Stimulated activated CD4-positive, alpha-beta T cell treated with anti-CD3 and anti-CD28 coated beads, Interleukin-1b, Interleukin-23, amount 100 ng/mL, for 24 hours (primary cell): ENCODE results near the gene TPK1.
"Not testable (repeated sequence)": the region's sequence is repeated elsewhere in the genome, so short reads cannot be mapped to it uniquely, and the experiment has no call there.

ENCODE experiments used
- DNase-seq, 4 experiments: peaks; one replicate each; pipeline ENCODE4 v3.0.0-alpha.2; 2020; ENCODE audit warnings: low read depth in 4 of 4, low spot score in 1 of 4

The TPK1 gene

GRCh38 chr7:144649120-144649519 lies 186.7 kb downstream of the TPK1 start:
- DNase-seq, result no peak

DNA sequence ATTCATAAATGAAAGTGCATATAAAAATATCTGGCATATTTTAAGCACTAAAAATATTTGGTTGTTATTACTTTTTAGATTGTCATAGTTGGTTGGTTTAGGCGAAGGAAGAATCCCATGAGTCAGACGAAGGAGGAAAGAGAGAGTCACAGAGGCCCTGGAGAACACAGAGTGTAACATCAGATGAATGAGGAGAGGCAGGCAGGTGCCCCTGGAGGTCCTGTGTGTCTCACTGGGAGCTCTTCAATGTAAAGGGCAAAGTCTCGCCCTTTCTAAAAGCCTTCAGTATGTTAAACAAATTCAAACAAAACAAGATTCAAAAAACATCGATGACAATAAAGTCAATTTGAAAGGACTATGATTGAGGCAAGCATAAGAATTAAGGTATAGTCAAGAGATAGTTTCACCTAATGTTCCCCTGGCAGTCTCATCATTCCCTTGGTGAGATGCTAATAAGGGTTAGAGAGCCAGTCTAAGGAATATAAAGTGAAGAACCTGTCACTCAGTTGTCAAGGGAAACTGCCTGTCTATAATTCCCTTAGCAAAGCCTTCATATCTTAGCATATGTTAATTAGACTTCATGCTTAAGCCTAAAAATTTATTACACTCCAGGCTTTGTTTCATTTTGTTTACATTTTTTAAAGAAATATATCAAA lies 194.3 kb downstream of the TPK1 start:
- no peak for DNase-seq

DNA sequence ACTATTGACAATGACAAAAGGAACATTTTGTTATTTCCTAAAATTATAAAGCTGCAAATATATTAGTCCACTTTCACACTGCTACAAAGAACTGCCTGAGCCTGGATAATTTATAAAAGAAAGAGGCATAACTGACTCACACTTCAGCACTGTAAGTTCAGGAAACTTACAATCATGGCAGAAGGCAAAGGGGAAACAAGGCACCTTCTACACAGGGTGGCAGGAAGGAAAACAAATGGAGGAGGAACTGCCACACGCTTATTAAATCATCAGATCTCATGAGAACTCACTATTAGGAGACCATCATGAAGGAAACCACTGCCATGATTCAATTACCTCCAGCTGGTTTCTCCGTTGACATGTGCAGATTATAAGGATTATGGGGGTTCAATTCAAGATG lies 203.1 kb downstream of the TPK1 start:
- no peak for DNase-seq

DNA sequence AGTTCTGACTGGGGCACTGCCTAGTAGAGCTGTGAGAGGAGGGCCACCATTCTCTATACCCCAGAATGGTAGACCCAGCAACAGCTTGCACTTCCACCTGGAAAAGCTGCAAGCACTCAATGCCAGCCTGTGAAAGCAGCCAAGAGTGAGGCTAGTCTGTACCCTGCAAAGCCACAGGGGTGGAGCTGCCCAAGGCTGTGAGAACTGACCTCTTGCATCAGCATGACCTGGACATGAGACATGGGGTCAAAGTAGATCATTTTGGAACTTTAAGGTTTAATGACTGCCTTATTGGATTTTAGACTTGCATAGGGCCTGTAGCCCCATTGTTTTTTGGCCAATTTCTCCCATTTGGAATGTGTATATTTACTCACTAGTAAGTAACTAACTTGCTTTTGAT lies 206.3 kb downstream of the TPK1 start:
- no peak for DNase-seq

- no peak for DNase-seq
Observed at GRCh38 chr7:144629011-144629410, 206.8 kb downstream of the TPK1 start.

DNA sequence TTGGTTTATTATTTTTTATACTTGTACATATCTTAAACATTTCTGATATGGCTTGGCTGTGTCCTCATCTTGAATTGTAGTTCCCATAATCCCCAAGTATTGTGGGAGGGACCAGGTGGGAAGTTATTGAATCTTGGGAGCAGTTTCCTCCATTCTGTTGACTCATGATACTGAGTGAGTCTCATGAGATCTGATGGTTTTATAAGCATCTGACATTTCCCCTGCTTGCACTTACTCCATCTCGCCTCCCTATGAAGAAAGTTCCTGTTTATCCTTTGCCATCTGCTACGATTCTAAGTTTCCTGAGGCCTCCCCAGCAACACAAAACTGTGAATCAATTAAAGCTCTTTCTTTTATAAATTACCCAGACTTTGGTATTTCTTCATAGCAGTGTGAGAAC lies 207.7 kb downstream of the TPK1 start:
- DNase-seq, result no peak

DNA sequence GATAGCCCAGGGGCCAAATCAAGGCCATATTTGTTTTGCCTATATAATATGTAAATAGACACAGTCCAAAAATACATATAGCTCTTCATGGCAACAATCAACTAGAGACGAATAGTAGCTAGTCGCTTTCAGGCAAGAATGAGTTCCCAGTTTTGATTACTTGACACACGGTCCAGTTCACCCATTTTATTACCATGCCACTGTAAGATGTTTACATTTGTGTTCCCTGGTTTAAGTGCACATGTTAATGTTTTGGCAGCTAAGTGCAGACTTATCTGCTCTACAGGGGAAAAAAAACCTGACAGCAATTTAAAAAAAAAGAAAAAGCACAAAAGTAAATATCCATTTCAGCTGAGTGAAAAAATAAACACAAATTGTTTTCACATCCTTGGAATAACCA lies 213.1 kb downstream of the TPK1 start:
- DNase-seq, result no peak

DNA sequence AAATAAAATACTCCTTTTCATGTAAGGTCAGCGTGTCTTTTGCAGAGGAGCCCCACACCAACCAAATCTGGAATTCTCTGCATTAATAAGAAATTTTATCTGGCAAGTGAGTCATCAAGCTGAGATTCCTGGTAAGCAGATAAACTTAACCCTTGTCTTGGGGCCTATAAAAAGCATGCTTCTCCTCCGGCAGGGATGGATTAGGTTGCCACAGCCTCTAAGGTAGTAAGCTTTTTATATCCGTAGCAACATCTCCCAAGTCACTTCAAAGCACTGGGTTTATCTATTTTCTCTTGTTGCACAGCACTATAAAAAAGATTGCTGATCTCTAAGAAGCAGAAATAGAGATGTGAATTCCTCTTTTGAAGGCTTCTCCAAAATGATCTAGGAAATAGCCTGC lies 229.6 kb downstream of the TPK1 start:
- no peak for DNase-seq

GRCh38 chr7:144596953-144597352 lies 238.9 kb downstream of the TPK1 start:
- DNase-seq, result no peak

DNA sequence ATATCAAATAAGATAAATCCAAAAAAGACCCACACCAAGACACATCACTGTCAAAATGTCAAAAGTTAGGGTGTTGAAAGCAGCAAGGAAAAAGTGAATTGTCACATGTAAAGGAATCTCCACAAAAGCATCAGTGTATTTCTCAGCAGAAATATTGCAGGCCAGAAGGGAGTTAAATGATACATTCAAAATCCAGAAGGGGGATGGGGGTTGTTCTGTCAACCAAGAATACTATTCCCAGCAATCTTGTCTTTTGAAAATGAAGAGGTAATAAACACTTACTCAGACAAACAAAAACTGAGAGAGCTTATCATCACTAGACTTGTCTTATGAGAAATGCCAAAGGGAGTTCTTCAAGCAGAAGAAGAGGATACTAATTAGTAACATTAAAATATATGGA lies 241.3 kb downstream of the TPK1 start:
- no peak for DNase-seq

DNA sequence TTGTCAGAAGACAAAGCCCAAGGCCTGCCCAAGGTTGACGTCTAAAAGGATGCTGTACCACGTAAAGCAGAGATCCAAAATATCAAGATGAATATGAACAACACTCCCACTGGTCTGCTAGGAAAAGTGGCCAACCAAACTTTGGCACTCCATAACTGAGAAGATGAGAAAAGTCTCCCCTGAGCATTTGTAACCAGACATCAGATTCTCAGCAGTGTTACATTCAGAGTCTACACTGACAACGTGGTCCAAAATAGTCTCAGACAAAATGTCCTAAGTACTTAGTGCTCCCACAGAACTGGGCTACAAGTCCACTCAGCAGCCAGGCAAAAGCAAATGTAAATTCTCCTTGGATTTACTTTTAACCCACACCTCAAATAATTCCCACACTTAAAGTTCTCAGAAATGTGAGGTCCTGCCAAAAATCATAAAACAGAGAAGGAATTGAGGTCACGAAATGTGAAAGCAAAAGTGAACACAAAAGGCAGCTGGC lies 247.2 kb downstream of the TPK1 start:
- no peak for DNase-seq

GRCh38 chr7:144587701-144588100 lies 248.2 kb downstream of the TPK1 start:
- DNase-seq, result no peak

DNA sequence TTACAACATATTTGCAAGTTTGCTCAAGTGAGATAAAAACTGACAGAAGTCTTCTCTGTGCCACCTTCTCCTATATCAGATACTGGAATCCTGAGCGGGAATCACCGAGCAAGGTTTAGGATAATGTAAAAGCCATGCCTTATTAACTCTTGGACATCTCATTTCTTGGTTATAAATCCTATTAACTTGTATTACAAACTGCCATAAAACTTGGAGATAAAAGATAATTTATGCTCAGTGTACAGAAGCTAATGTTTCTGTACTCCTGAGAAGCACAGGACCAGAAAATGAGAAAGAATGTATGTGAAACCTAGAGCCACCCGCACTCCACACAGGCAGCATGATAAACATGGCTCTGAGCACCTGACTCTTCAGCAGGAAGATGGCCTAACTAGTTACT lies 251.1 kb downstream of the TPK1 start:
- DNase-seq, result no peak

DNA sequence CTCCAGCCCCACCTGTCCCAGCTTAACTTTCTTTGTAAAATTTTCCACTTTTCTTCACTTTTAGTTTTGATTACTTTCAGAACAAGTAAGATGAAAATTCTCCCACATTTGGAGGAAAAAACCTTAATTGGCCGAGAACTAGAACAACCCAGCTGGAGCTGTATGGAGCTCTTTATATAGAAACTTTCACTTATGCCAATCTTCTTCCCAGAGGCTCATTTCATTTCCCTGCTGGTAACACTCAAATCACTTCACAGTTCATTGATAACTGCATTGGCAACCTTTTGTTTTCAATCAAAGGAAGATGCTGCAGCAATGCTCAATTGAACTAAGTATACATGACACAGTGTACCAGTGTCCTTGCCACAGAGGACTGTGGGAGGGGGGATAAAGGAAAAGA lies 256.2 kb downstream of the TPK1 start:
- DNase-seq, result no peak

DNA sequence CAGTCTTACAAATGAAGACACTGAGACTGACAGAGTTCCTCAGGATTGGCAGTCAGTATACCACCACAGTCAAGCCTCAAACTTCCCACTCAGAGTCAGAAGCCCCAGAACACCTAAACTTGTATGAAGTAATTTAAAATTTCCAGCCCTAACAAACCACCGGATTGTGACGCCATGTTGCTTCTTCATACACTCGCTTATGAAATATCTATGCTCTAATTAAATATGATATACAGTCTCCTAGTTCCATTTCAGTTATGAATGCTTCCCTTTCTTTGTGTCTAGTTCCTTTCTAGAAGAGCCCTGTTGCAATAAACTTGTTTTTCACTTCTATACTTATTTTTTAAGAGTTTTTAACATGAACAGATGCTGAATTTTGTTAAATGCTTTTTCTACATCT lies 260.4 kb downstream of the TPK1 start:
- no peak for DNase-seq

DNA sequence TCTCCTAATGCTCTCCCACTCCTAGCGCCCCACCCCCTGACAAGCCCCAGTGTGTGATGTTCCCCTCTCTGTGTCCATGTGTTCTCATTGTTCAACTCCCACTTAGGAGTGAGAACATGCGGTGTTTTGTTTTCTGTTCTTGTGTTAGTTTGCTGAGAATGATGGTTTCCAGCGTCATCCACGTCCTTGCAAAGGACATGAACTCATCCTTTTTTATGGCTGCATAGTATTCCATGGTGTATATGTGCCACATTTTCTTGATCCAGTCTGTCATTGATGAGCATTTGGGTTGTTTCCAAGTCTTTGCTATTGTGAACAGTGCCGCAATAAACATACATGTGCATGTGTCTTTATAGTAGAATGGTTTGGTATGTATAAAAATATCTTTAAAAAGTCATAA lies 261.1 kb downstream of the TPK1 start:
- DNase-seq, result not testable (repeated sequence)

DNA sequence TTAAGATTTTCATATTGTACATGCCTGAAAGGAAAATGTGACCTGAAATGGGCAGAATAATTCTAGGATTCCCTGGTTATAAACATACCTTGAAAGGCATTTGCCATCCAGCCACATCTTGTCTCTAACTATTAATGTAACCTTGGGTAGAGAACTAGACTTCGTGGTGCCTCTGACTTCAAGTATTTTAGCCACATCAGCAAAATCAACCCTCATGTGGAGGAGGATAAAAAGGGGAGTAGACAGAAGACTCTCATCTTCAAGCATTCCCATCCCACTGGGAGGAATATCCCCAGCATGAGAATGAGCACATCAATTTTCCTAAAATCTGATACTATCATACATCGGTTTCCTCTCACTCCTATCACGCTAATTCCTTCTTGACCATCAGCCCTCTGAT lies 267.6 kb downstream of the TPK1 start:
- DNase-seq, result no peak

- no peak for DNase-seq
Observed at GRCh38 chr7:144565586-144565985, 270.3 kb downstream of the TPK1 start.

DNA sequence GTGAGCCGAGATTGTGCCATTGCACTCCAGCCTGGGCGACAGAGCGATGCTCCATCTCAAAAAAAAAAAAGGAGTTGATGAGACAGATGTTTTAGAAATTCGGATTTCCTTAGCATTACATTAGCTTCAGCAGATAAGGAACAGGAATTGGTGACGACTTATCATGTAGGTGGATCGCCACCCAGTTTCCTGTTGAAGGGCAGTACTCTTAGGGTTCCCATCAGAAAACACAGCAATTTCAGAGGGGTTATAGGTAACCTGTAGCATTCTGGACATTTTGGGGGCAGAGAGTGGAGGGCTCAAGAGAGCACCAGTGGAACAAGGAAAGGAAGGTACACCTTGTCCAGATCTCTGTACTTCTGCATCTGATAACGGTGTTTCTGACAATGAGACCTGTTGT lies 286.0 kb downstream of the TPK1 start:
- DNase-seq, result no peak

DNA sequence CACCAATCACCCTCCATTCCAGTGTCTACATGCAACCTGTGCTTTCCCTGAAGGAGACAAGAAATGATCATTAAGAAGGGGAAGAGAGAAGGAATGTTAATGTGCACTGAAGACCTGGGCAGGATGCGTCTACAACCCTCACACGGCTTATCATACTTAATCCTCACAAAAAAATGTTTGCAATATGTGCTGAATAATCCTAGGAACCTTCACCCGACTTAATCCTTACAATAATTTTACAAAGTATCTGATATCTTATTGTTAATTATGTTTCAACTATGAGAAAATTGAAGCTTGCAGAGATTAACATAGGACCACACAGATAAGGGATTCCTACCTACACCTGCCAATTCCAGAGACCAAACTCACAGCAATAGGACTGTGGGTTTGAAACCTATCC lies 287.3 kb downstream of the TPK1 start:
- DNase-seq, result no peak

DNA sequence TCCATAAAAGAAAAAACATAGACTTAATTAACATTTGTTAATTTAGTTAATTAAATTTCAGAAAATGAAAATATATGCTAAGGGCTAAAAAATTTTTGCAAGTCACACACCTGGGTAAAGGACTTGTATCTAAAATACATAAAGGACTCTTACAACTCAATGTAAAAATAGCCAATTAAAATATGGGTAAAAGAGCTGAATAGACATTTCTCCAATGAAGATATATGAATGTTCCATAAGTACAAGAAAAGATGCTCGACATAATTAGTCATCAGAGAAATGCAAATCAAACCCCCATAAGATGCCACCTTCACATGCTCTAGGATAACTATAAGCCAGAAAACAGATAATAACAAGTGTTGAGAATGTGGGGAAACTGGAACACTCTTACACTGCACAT lies 288.0 kb downstream of the TPK1 start:
- no peak for DNase-seq

DNA sequence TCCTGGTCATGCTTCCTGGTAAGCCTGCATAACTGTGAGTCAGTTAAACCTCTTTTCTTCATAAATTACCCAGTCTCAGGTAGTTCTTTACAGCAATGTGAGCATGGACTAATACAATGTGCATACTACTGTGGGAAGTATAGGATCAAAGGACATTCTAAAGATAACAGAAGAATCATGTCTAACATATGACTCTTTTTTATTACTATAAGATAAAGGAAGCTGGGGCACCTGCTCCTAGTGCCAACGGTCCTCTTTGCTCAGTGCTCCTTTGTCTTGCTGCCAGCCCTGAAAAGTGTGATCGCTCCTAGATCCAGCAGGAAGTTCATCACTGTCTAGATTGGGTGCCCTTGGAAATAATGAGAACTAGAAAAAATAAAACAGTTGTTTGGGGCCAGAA lies 289.1 kb downstream of the TPK1 start:
- no peak for DNase-seq

GRCh38 chr7:144545330-144545729 lies 290.5 kb downstream of the TPK1 start:
- no peak for DNase-seq
